Neuronal stem cell (in vitro differentiated cells): ENCODE results near the gene RFC3. TPM values are rescaled to one million over a fixed set of nuclear protein-coding genes. Genes with fewer than 3 reads are reported as not detected.

Experiments
- DNase-seq: peaks from one replicate; pipeline ENCODE4 v3.0.0-alpha.2; 2013; ENCODE audit warnings: low spot score
- H2AFZ ChIP-seq: one replicate; pipeline ENCODE4 v1.6.1; 2013; ENCODE audit warnings: mild to moderate bottlenecking, low read length, inconsistent platforms
- H2AK5ac ChIP-seq: 2 replicates; pipeline ENCODE4 v1.6.1; 2013; ENCODE audit warnings: low read depth, mild to moderate bottlenecking, inconsistent platforms, low read length, moderate library complexity, mixed read lengths
- H2BK120ac ChIP-seq: 2 replicates; pipeline ENCODE4 v1.6.1; 2013; ENCODE audit warnings: low read depth, mild to moderate bottlenecking, inconsistent platforms, low read length, moderate library complexity, mixed read lengths
- H2BK12ac ChIP-seq: one replicate; pipeline ENCODE4 v1.6.1; 2013; ENCODE audit warnings: low read length, inconsistent platforms
- H2BK15ac ChIP-seq: 2 replicates; pipeline ENCODE4 v1.6.1; 2013; ENCODE audit warnings: mild to moderate bottlenecking, low read length, inconsistent platforms, mixed read lengths
- H2BK5ac ChIP-seq: one replicate; pipeline ENCODE4 v1.6.1; 2013; ENCODE audit warnings: inconsistent platforms, mild to moderate bottlenecking, low read length, moderate library complexity
- H3K14ac ChIP-seq: one replicate; pipeline ENCODE4 v1.6.1; 2013; ENCODE audit warnings: low read length, inconsistent platforms
- H3K18ac ChIP-seq: 2 replicates; pipeline ENCODE4 v1.6.1; 2013; ENCODE audit warnings: low read length, inconsistent platforms
- H3K23ac ChIP-seq: 2 replicates; pipeline ENCODE4 v1.6.1; 2013; ENCODE audit warnings: low read depth, mild to moderate bottlenecking, mixed read lengths, low read length, inconsistent platforms; ENCODE audit not compliant: poor library complexity
- H3K27ac ChIP-seq: replicated peaks from 3 replicates; pipeline ENCODE4 v1.5.1; 2013; ENCODE audit warnings: low read length, inconsistent platforms
- H3K27me3 ChIP-seq, 3 experiments: 2 replicates each; pipeline ENCODE4 v1.6.1; 2013; ENCODE audit warnings: low read length in 3 of 3, mild to moderate bottlenecking in 2 of 3, inconsistent platforms in 1 of 3, low read depth in 1 of 3, mixed read lengths in 1 of 3, moderate library complexity in 1 of 3; ENCODE audit not compliant: control insufficient read depth in 3 of 3, insufficient read depth in 3 of 3
- H3K36me3 ChIP-seq, 2 donors: replicated peaks in 1 of 2; 2 replicates each; pipeline ENCODE4 v1.6.1; 2013; ENCODE audit warnings: low read length in 2 of 2; ENCODE audit not compliant: control insufficient read depth in 2 of 2, insufficient read depth in 2 of 2
- H3K4ac ChIP-seq: 2 replicates; pipeline ENCODE4 v1.6.1; 2013; ENCODE audit warnings: inconsistent platforms, mild to moderate bottlenecking, low read length, moderate library complexity
- H3K4me1 ChIP-seq, 2 donors: 1 replicate in 1 of 2; 2 replicates in 1 of 2; pipeline ENCODE4 v1.6.1; 2013; ENCODE audit warnings: low read length in 2 of 2, low read depth in 1 of 2; ENCODE audit not compliant: control insufficient read depth in 2 of 2, insufficient read depth in 1 of 2
- H3K4me2 ChIP-seq: one replicate; pipeline ENCODE4 v1.6.1; 2013; ENCODE audit warnings: mild to moderate bottlenecking, low read length, inconsistent platforms; ENCODE audit not compliant: insufficient read depth, poor library complexity, severe bottlenecking
- H3K4me3 ChIP-seq, 2 donors: 2 replicates each; pipeline ENCODE4 v1.5.1; 2013; ENCODE audit warnings: low read length in 2 of 2, mild to moderate bottlenecking in 2 of 2, inconsistent platforms in 1 of 2, moderate library complexity in 1 of 2
- H3K79me1 ChIP-seq: one replicate; pipeline ENCODE4 v1.6.1; 2013; ENCODE audit warnings: low read depth, mild to moderate bottlenecking, inconsistent platforms, low read length, moderate library complexity
- H3K9ac ChIP-seq: one replicate; pipeline ENCODE4 v1.6.1; 2013; ENCODE audit warnings: mild to moderate bottlenecking, low read depth, low read length, inconsistent platforms; ENCODE audit not compliant: poor library complexity
- H3K9me3 ChIP-seq, 2 donors: replicated peaks in 1 of 2; 2 replicates each; pipeline versions ENCODE3 to v1.6.1; 2013; ENCODE audit warnings: low read length in 2 of 2, mild to moderate bottlenecking in 2 of 2, inconsistent platforms in 1 of 2, low read depth in 1 of 2, mixed read lengths in 1 of 2, moderate library complexity in 1 of 2; ENCODE audit not compliant: control insufficient read depth in 2 of 2, insufficient read depth in 1 of 2
- H4K8ac ChIP-seq: one replicate; pipeline ENCODE4 v1.6.1; 2013; ENCODE audit warnings: low read depth, mild to moderate bottlenecking, inconsistent platforms, low read length, moderate library complexity
- H4K91ac ChIP-seq: one replicate; pipeline ENCODE4 v1.6.1; 2013; ENCODE audit warnings: low read length, low read depth, mild to moderate bottlenecking, inconsistent platforms; ENCODE audit not compliant: poor library complexity
- WGBS, 2 donors: extraction: QIAGEN DNeasy Blood & Tissue Kit; methylation state at CpG; one replicate each; pipeline ENCODE4 v1.1.7; 2013; ENCODE audit warnings: missing lambda C conversion rate in 2 of 2, mixed read lengths in 1 of 2; ENCODE audit not compliant: insufficient read length in 2 of 2, insufficient replicate concordance in 1 of 2; ENCODE audit errors: extremely low coverage in 2 of 2; 5-methylcytosine and 5-hydroxymethylcytosine counted together
- polyA plus RNA-seq, 2 experiments: library from polyadenylated mRNA; stranded (reverse); fragments of 200-250 nt; gene quantifications; one replicate each; pipeline ENCODE4 v1.2.3, GENCODE V29; 2013

Gene RFC3, protein sequence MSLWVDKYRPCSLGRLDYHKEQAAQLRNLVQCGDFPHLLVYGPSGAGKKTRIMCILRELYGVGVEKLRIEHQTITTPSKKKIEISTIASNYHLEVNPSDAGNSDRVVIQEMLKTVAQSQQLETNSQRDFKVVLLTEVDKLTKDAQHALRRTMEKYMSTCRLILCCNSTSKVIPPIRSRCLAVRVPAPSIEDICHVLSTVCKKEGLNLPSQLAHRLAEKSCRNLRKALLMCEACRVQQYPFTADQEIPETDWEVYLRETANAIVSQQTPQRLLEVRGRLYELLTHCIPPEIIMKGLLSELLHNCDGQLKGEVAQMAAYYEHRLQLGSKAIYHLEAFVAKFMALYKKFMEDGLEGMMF
- 32.4 TPM for polyA plus RNA-seq (2013, experiment 1 of 2)
- 34.2 TPM for polyA plus RNA-seq (2013, experiment 2 of 2)

DNA sequence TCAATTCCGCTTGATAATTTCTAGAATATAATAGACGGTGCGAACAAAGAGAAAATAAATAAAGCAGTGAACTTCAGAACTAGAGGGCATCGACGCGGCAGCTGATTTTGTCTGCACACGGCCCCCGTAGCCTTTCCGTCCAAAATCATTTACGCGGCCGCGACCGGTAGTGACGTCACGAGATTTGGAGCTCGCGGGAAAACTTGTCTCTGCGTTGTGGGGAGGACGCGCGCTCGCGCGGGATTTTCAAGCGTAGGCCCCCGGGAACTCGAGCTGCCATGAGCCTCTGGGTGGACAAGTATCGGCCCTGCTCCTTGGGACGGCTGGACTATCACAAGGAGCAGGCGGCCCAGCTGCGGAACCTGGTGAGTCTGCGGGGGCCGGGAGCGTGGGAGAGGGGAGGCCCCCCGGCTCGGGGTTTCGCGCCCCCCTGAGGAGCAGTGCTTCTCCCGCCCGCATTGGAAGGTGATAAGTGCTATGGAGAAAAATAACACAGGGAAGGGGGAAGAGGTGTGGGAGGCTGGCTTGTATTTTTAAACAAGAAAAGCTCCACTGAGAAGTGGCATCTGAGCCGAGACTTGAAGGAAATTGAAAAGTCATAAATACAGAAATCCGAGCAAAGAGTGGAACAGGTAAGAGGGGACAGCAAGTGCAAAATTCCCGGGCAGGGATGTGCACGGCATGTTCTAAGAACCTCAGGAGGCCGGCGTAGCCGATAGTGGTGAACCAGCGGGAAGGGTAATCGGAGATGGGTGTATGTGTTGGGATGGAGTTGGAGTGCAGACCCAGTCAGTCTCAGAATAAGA, at the start of gene RFC3:
TSS of gene RFC3 (plus strand) at position 249 of the 806 bp plus-strand sequence. CDS start at position 279, 30 bp downstream.
- peak within 1 kb of the TSS; percentile 87 for H2AFZ ChIP-seq
- H3K14ac ChIP-seq = no peak within 1 kb of the TSS
- peaks cover 1% of the 10 kb centered on the region for H3K79me1 ChIP-seq
- no peaks in the 10 kb centered on the region for H3K9me3 ChIP-seq
- H3K18ac ChIP-seq = peak within 1 kb of the TSS; percentile 65
- H2BK120ac ChIP-seq = no peak within 1 kb of the TSS
- peak; percentile 86 for DNase-seq
- peak within 1 kb of the TSS; percentile 71 for H3K4me2 ChIP-seq
- H3K27ac ChIP-seq = peak within 1 kb of the TSS; percentile 51
- no peak within 1 kb of the TSS for H4K91ac ChIP-seq
- H3K27me3 ChIP-seq = no peaks in the 10 kb centered on the region
- H3K9ac ChIP-seq = peak within 1 kb of the TSS; percentile 84
- H2BK12ac ChIP-seq = no peak within 1 kb of the TSS
- no peak within 1 kb of the TSS for H2AK5ac ChIP-seq
- no peak within 1 kb of the TSS for H4K8ac ChIP-seq
- no peak within 1 kb of the TSS for H2BK15ac ChIP-seq
- no CpG with 5 or more reads among the region's 50 CpGs for WGBS, 2 donors
- H2BK5ac ChIP-seq = no peak within 1 kb of the TSS
- H3K4me1 ChIP-seq = no peaks in the 10 kb centered on the region
- peak within 1 kb of the TSS; percentile 97 to 99 for H3K4me3 ChIP-seq
- no peak within 1 kb of the TSS for H3K4ac ChIP-seq
- peak within 1 kb of the TSS; percentile 67 for H3K23ac ChIP-seq
- H3K36me3 ChIP-seq = peaks cover 6 to 36% of the 10 kb centered on the region in 2 donors

DNA sequence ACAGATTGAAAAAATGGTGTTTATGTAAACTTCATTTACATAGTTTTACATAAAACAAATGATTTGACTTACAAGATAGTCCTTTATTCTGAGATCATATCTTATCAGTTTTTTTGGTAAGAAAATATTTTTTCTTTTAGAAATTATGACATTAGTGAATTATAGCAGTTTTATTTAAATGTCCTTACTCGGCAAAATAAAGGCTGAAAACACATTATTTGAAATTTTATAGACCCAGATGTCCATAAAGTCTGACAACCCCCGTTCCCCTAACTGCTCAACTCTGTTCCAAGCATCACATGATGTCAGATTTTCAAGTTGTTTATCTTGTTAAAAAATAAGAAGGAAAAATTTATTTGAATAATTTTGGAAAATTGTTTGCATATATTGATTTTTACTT, 46.7 kb upstream of the RFC3 start:
- H3K4me1 ChIP-seq = peaks cover 5 to 7% of the 10 kb centered on the region in 2 donors
- H3K9ac ChIP-seq = no peak overlapping the region
- H3K27me3 ChIP-seq = no peaks in the 10 kb centered on the region
- H3K14ac ChIP-seq = no peak overlapping the region
- no peak overlapping the region for H3K4ac ChIP-seq
- H3K18ac ChIP-seq = no peak overlapping the region
- WGBS, 2 donors = no CpG with 5 or more reads among the region's 2 CpGs
- H2AK5ac ChIP-seq = no peak overlapping the region
- no peak overlapping the region for H3K23ac ChIP-seq
- H4K8ac ChIP-seq = no peak overlapping the region
- H3K36me3 ChIP-seq = no peaks in the 10 kb centered on the region
- H2BK12ac ChIP-seq = no peak overlapping the region
- no peak overlapping the region for H2BK5ac ChIP-seq
- no peak for DNase-seq
- H3K4me2 ChIP-seq = no peak overlapping the region
- H2BK15ac ChIP-seq = no peak overlapping the region
- H3K9me3 ChIP-seq = peaks cover 0 to 3% of the 10 kb centered on the region in 2 donors
- H4K91ac ChIP-seq = no peak overlapping the region
- H2AFZ ChIP-seq = no peak overlapping the region
- H3K4me3 ChIP-seq = no peak overlapping the region
- no peak overlapping the region for H2BK120ac ChIP-seq
- H3K27ac ChIP-seq = no peak overlapping the region
- H3K79me1 ChIP-seq = no peaks in the 10 kb centered on the region

DNA sequence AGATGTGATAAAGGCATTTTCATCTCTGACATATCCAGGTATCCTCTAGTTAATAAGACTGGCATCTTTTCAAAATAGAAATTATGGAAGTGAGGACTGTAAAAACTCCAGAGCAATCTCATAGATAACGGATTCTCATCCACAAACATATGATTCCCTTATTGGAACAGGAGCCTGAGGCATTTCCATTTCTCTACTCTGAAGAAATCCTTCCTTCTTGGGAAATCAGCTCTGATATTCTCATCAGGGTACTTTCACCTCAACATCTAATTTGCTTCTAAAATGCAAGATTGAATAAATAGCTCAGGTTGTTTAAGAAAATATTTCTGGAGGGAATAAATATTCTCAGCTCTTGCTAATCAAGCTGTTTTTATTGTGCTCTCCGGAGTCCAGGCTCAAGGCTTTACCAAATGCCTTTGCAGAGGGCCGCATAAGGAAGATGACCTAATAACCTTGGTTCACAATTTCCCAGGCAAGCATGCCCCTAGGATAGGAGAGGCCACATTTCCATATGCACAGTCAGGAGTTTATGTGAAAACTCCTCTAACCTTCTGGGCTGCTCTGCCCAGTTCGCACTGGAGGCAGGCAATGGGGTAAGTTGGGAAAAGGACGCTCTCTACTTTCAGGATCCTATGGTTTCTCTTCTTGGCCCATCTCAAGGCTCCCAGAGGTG, 44.0 kb upstream of the RFC3 start:
- H3K9ac ChIP-seq = no peak overlapping the region
- H2AFZ ChIP-seq = peak overlapping the region; percentile 21
- H2BK12ac ChIP-seq = no peak overlapping the region
- H4K91ac ChIP-seq = no peak overlapping the region
- H3K4me2 ChIP-seq = no peak overlapping the region
- no peaks in the 10 kb centered on the region for H3K27me3 ChIP-seq
- no peaks in the 10 kb centered on the region for H3K9me3 ChIP-seq
- no peaks in the 10 kb centered on the region for H3K79me1 ChIP-seq
- H3K36me3 ChIP-seq = no peaks in the 10 kb centered on the region
- H2BK5ac ChIP-seq = no peak overlapping the region
- no CpG with 5 or more reads among the region's 5 CpGs for WGBS, 2 donors
- H4K8ac ChIP-seq = no peak overlapping the region
- no peak overlapping the region for H2AK5ac ChIP-seq
- H3K23ac ChIP-seq = no peak overlapping the region
- H2BK15ac ChIP-seq = no peak overlapping the region
- H2BK120ac ChIP-seq = no peak overlapping the region
- no peak overlapping the region for H3K4me3 ChIP-seq
- DNase-seq = no peak
- no peak overlapping the region for H3K27ac ChIP-seq
- no peak overlapping the region for H3K14ac ChIP-seq
- no peak overlapping the region for H3K4ac ChIP-seq
- no peak overlapping the region for H3K18ac ChIP-seq
- H3K4me1 ChIP-seq = peaks cover 5 to 7% of the 10 kb centered on the region in 2 donors
